Gastrocnemius medialis (tissue), 4 donors: ENCODE data around the gene PDSS2.

Experiments
- CTCF ChIP-seq, 5 experiments: fragments of 450-650 bp in 3 of 5; fragments of 200-600 bp in 2 of 5; sonication (generic) in 2 of 5; IDR thresholded peaks in 4 of 5; conservative IDR thresholded peaks in 1 of 5; 1 replicate in 4 of 5; 2 replicates in 1 of 5; pipeline ENCODE4 v1.5.1; 2016 to 2019; ENCODE audit warnings: antibody characterized with exemption in 5 of 5, mild to moderate bottlenecking in 3 of 5, moderate library complexity in 3 of 5
- POLR2A ChIP-seq, 2 donors: fragments of 450-650 bp; IDR thresholded peaks; one replicate each; pipeline ENCODE4 v1.6.1; 2017; ENCODE audit warnings: antibody characterized with exemption in 2 of 2, mild to moderate bottlenecking in 2 of 2, moderate library complexity in 2 of 2

GRCh38 chr6:107118976-107119375, 340.4 kb downstream of the PDSS2 start:
- TF ChIP-seq CTCF (IDR thresholded peaks at IDR 0.05 in 4 of 5, conservative IDR thresholded peaks at IDR 0.05 in 1 of 5), result no peak
- TF ChIP-seq POLR2A (IDR thresholded peaks at IDR 0.05), result no peak
